Measurements from ENCODE around the gene GYPC.
"Not testable (repeated sequence)": the region's sequence is repeated elsewhere in the genome, so short reads cannot be mapped to it uniquely, and the experiment has no call there.

GYPC gene

DNA sequence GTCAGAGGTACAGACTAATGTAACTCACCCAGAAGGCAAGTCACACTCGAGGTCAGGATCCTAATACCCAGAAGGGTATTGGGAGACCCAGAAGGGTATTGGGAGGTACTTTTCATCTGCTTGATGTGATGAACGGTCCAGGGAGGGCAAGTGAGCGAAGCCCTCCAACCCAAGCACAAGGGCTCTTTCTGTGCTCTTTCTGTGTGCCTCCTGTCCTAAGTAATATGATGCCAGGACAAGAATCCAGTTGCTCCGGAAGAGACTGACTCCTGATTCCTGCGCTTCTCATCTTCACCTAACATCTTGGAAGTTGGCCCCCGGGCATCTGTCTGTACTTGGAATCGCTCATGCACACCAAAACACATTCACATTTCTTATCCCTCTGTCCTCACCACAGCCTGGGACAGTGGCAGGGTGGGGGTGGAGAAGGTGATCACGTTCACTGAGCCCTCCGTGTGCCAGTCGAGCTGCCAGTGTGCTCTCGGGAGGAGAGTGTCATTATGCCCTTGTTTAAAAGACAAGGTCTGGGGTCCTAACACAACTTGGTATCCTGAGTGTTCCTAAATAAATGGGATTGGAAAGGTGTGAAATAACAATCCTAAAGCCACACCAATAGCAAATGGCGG is 17.1 kb downstream of the GYPC start:
- DNase-seq = no peak

- DNase-seq = no peak
Measured at GRCh38 chr2:126674075-126674744, 18.3 kb downstream of the GYPC start.

DNA sequence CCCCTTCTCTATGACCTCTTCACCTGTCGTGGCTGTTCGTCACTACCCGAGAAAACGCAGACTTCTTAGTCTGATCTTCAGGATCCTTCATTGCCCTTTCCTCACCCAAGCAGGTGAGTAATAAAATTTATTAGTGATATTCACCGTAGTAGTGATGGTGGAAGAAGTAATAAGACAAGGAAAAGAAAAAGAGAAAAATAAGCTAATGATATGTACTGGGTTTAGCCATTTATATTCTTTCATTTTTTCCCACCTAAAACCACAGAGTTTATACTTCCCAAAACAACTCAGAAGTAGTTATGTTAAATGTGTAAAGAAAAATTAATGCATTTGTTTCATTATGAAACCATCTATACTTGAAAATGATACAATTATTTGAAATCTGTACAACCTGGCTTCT is 19.7 kb downstream of the GYPC start:
- no peak for DNase-seq

DNA sequence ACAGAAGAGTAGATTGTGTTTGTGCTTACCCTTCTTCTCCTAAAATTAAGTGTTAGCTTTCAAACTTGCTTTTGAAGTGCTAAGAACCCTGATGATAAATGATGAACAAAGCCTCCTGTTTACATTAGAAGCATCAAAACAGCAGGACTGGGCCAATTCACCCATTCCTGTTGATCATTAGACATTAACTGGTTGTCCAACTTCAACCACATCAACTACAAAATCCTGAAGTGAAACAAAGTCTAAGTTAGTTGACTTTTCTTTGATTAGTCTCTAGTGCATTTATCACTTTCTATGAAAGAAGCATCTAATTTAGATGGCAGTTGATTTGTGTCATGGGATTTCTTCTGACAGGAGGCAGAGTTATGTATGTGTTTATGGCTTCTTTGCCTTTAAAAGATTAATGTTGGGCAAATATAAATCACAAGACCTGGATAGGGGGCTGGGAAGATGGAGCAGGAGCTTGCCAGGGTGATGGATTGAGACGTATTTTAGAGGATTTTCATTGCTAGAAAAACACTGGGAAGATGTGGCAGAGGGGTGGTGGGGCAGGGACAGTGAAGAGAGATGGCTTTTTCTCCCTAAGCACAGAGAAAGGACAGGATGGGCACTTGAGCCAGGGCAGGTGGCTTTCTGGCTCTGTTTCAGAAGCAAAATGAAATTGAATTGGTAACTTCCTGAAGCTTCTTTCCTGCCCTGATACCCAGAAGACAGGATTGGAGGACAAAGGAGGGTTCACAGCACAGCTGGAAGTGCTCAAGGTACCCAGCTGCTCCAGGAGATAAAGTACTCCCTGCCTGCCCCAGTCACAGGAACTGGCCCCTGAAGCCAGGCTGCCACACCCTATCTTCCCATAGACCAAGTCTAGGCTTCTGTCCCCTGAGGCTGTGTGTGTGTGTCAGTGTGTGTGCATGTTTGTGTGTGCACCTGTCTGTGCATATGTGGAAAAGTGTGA is 20.5 kb downstream of the GYPC start:
- DNase-seq = no peak

DNA sequence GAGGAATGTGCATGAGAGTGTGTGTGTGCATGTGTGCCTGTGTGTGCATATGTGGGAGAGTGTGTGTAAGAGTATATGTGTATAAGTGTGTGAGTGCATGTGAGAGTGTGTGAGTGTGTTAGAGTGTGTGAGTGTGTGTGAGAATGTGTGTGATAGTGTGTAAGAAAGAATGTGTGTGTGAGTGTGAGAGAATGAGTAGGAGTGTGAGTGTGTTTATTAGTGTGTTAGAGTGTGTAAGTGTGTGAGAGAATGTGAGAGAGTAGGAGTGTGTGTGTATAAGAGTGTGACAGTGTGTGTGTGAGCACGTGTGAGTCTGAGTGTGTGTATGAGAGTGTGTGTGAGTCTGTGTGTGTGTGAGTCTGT is 21.2 kb downstream of the GYPC start:
- DNase-seq = no peak

GRCh38 chr2:126678269-126679065 is 22.5 kb downstream of the GYPC start:
- DNase-seq = no peak

DNA sequence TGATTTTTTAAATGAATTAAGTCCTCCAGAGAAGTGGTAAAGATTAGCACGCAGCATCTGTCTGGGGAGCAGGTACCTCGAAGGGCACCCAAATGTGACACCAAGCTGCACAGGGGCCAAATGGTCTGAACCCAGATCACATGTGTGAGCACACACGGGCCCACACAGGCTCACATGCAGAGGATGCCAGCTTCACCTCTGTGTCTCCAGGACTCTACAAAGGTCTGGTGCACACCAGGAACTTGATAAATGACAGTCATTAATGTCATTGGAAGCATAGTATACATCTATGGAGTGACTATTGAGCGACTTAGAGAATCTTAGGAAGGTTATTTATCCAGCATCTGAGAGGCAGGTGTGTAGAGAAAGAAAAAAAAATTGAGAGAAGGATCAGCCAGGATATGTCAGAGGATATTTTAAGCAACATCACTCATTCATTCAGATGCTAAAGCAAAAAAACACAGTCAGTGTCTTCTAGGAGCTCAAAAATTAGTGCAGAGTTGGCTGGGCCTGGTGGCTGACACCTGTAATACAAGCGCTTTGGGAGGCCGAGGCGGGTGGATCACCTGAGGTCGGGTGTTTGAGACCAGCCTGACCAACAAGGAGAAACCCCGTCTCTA is 23.2 kb downstream of the GYPC start:
- no peak for DNase-seq

DNA sequence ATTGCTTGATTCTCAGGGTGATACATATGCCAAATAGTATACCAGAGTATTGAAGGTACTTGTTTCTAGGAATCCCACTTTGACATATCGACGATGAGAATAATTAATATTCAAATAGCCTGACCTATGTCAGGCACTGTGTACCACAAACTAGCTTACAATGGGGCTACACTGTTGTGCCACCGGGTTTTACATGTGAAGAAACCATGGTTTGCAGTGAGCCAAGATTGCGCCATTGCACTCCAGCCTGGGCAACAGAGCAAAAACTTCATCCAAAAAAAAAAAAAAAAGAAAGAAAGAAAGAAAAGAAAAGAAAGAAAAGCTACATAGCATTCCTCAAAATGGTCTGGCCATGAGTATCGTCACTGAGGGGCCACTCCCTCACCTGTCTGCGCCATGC is 25.5 kb downstream of the GYPC start:
- DNase-seq = no peak

DNA sequence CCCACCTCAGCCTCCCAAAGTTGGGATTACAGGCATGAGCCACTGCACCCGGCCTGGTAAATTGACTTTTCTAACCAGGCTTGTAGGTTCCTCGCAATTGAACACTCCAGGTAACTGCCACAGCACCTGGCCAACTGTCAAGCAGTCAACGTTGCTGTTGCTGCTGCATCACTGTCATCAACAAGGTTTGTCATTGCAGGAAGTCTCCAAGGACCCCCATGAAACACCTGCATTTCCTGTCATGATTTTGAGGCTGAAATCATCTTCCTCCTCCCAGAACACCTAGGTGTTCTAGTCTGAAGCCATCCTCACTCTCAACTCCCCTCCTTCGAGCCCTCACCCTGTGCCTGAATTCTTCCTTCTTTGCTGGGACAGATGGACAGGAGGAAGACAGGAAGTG is 29.7 kb downstream of the GYPC start:
- no peak for DNase-seq

GRCh38 chr2:126686286-126686685 is 30.3 kb downstream of the GYPC start:
- no peak for DNase-seq

GRCh38 chr2:126686841-126687485 is 31.0 kb downstream of the GYPC start:
- no peak for DNase-seq

DNA sequence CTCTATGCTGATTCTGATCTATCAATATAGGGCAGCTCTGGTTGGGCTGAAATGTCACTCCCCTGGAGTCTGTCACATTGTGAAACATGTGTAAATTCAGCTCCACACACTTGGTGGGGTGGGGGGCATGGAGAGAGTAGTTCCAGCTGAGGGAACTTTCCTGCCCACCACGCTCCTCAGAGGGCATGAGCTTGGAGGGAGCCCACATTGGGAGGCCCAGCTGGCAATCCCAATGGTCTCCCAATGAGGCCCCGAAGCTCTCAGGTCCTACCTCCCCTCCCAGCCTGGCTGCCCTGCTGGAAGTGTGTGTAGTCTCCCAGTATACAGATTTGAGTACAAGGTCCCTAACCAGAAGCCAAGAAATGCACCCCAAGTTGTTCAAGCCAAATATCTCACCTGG is 31.5 kb downstream of the GYPC start:
- no peak for DNase-seq

DNA sequence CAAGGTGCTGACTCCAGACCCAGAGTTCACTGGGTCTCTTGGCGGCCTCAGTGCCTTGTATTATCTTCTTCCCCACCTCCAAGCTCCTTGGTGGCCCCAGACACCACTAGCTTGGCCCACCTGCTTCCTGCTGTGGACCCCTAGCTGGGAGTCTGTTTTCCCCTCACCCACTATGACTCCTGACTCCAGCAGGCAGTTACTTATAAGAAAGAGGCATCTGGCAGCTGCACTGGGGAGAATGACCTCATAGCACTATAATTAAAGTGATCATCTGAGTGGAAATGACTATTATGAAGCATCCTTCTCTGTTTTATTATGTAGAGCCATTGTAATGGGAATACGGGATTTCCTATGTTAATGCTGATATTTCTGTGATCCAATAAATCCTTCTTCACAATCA is 32.6 kb downstream of the GYPC start:
- not testable (repeated sequence) for DNase-seq

- not testable (repeated sequence) for DNase-seq
Measured at GRCh38 chr2:126692241-126692640, 36.3 kb downstream of the GYPC start.

GRCh38 chr2:126692934-126693592 is 37.1 kb downstream of the GYPC start:
- DNase-seq = not testable (repeated sequence)

- DNase-seq = no peak
Measured at GRCh38 chr2:126696644-126697520, 40.9 kb downstream of the GYPC start.

DNA sequence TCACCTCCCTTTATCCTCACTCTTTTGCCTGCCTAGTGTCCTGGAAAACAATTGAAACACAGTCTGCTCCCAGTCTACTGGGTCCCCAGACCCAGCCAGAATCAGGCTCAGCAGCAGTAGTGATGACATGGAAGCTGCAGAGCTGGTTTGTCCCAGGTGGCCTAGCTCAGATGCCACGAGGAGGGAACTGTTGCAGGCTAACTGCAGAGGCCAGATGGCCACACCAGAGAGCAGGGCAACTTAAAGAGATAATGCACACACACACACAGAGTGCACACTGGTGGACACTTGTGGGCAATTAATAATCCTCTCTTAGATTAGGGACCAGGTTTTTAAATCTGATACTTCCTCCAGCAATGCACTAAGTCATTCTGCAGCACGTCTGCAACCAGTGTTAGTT is 42.4 kb downstream of the GYPC start:
- DNase-seq = no peak

DNA sequence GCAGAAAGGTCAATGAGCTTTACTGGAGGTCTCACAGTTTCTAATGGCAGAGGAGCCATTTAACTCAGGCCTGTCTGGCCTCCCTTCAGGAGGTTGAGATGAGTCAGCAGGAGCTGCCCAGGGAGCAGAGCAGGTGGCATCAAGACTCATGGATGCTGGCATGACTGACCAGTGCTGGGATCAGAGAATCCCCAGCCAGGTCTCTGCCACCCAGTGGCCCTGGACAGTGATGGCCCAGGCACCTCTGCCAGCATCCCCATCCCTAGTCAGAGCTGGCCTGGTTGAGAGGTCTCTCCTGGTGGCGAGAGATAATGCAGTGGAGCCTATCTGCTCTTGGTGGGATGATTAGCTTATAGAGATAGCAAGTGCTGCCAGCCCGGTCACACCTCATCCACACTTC is 43.1 kb downstream of the GYPC start:
- no peak for DNase-seq

- DNase-seq = peak; percentile 52
Measured at GRCh38 chr2:126699716-126700581, 44.0 kb downstream of the GYPC start.
